Stimulated activated CD8-positive, alpha-beta memory T cell treated with anti-CD3 and anti-CD28 coated beads, Interleukin-15, amount 100 ng/mL, for 1 hour (primary cell): ENCODE measurements around the gene PCDH15.

ENCODE experiments used
- DNase-seq: peaks from one replicate; pipeline ENCODE4 v3.0.0-alpha.2; 2020; ENCODE audit warnings: low read depth

Gene PCDH15

GRCh38 chr10:53843736-53844362 is 957.2 kb downstream of the PCDH15 start:
- no peak for DNase-seq

- no peak for DNase-seq
Observed at GRCh38 chr10:53841483-53842145, 959.4 kb downstream of the PCDH15 start.

DNA sequence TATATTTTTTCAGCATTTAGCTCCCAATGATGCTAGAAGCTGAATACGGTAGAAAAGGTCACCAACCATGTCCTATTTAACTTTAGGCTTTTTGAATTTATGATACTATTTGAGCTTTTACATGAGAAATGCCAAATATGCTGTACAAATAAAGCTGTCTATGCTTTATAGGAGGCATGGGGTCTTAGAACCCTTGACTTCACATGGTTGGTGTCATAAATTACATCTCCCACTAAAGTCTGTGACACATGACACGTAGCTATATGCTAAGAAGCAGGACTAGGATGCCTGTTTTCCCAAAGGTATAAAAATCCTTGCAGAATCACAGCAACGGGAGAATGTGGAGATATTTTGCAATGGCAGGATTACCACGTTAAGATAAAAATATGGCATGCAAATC is 960.4 kb downstream of the PCDH15 start:
- no peak for DNase-seq

- DNase-seq: no peak
Observed at GRCh38 chr10:53839440-53840039, 961.5 kb downstream of the PCDH15 start.

DNA sequence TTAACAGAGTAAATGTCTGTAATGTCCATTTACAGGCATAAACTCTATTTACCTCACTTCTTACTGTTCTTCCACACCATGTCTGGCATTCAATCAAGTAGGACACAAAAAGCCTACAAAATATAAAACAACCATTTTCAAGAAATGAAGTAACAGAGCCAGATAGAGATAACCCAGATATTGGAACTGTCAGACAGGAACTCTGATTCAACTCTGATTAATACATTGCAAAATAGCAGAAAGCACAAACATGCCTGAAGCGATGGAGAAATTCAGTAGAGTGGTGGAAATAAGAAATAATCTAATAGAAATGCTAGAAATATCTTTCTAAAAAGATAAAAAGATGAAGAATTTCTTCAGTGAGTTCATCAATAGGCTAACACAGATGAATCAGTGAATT is 964.4 kb downstream of the PCDH15 start:
- no peak for DNase-seq

DNA sequence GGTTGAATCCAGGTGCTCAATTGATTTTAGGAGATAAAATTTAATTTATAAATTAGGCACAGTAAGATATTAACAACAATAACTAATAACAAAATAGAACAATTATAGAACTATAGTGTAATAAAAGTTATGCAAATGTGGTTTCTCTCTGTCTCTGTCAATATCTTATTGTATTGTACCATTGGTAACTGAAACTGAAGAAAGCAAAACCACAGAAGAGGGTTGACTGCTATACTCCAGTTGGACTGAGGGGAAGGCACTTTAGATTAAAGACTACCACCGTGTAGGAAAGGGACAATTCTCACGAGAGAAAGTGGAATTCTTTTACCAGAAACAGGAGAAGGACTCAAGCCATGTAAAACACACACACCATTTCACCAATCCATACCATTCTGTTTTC is 967.1 kb downstream of the PCDH15 start:
- no peak for DNase-seq

- no peak for DNase-seq
Observed at GRCh38 chr10:53827261-53827660, 973.8 kb downstream of the PCDH15 start.

DNA sequence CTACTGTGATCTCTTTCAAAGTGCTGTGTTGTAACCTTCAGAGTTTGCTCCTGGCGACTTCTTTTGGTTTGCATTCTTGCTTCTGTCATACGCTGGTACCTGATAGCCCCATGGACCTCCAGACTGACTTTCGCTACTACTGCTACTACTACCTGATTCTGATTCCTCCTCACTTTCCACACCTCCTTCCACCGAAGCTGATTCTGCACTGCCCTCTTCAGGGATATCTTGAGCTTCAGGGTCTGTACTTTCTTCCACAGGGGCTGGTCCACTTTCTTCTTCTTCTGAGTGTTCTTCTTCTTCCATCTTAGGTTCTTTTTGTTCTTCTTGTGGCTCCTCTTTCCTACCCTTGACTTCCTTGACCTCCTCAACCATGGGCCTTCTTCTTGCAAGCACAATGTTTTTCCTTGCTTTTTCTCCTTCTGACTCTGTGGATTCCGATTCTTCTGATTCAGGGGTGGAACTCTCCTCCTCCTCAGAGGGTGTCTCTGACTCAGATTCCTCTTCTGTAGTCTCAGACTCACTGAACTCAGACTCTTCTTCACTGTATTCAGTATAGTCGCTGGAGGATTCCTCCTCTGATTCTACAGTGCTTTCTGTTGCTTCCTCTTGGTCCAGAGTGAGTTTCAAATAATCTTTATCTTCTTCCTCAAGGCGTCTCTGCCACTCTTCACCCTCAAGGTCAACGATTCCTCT is 992.2 kb downstream of the PCDH15 start:
- no peak for DNase-seq

- no peak for DNase-seq
Observed at GRCh38 chr10:53786236-53786900, 1014.7 kb downstream of the PCDH15 start.

DNA sequence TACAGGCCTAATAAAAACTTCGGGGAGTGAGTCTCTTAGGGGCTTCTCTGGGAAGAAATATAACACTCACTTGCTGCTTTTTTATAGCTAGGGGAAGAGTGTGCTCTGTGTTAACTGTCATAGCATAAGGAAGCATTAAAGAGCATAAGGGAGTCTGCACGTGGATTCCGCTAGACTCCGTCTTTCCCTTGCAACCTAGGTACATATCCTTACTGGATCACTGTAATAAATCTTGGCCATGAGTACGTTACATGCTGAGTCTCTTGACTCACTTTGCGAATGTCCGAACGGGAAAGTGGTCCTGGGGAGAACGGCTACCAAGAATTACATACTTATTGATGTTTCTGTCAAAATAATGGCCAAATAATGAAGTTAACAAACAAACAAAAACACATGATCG is 1029.3 kb downstream of the PCDH15 start:
- no peak for DNase-seq

- DNase-seq: no peak
Observed at GRCh38 chr10:53770903-53771302, 1030.1 kb downstream of the PCDH15 start.

DNA sequence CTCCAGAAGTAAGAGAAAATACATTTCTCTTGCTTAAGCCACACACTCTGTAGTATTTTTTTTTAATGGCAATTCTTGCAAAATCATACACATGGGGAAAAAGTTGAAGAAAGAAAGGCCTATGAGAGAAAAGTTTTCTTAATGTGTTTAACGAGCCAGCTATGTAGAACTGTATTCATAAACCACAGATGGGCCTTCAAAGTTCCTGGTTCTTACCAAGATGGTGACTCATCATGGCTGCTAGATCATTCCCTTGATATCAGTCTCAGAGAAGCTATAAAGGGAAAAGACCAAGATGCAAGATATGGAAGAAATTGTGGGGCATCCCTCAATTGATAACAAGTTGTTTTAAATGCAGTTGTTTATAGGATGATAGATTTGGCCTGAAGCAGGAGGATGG is 1035.7 kb downstream of the PCDH15 start:
- DNase-seq: no peak

DNA sequence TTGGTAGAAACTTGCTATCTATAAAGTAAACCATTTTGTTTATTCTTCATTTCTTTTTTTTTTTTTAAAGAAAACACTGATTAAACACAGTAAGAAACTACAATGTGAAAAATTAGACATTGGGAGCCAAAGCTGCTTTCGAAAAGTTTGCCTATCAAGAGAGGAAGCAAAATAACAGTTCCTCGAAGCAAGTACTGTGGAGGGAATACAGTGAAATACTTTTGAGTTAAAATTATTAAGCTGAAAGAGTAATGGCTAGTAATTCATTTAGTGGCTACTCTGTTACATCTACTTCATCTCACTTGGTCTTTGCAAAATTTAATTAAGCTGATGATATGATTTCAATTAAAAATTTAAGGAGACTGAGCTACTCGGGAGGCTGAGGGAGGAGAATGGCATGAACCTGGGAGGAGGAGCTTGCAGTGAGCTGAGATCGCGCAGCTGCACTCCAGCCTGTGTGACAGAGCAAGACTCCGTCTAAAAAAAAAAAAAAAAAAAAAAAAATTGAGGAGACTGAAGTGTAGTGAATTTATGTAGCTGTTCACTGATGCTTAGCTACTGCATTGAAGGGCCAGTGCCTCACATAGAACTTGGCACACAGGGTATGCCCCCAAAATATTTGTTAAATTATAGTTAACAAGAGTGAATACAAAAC is 1046.3 kb downstream of the PCDH15 start:
- DNase-seq: no peak
